ENCODE data around the gene COL5A1.

The COL5A1 gene

GRCh38 chr9:134661791-134662142, 20.2 kb downstream of the COL5A1 start:
- DNase-seq (ENCODE audit: low read depth), result peak; percentile 69
- TF ChIP-seq CTCF (IDR thresholded peaks at IDR 0.05; ENCODE audit: control insufficient read depth, insufficient read depth, low read depth, low read length, missing control alignments), result no peak
- H3K4me3 ChIP-seq (ENCODE audit: control insufficient read depth, low read depth, low read length), result no peak overlapping the region

- peak; percentile 84 for DNase-seq (ENCODE audit: low read depth)
- H3K4me3 ChIP-seq (ENCODE audit: control insufficient read depth, low read depth, low read length), result no peak overlapping the region
- TF ChIP-seq CTCF (IDR thresholded peaks at IDR 0.05; ENCODE audit: control insufficient read depth, insufficient read depth, low read depth, low read length, missing control alignments), result no peak
Measured at GRCh38 chr9:134662143-134662876, 20.7 kb downstream of the COL5A1 start.

GRCh38 chr9:134663084-134663483, 21.5 kb downstream of the COL5A1 start:
- TF ChIP-seq CTCF (IDR thresholded peaks at IDR 0.05; ENCODE audit: control insufficient read depth, insufficient read depth, low read depth, low read length, missing control alignments), result no peak
- DNase-seq (ENCODE audit: low read depth), result no peak
- H3K4me3 ChIP-seq (ENCODE audit: control insufficient read depth, low read depth, low read length), result no peak overlapping the region

- H3K4me3 ChIP-seq (ENCODE audit: control insufficient read depth, low read depth, low read length), result no peak overlapping the region
- peak; percentile 85 for DNase-seq (ENCODE audit: low read depth)
- peak; percentile 62 for TF ChIP-seq CTCF (IDR thresholded peaks at IDR 0.05; ENCODE audit: control insufficient read depth, insufficient read depth, low read depth, low read length, missing control alignments)
Measured at GRCh38 chr9:134663753-134664415, 22.3 kb downstream of the COL5A1 start.

GRCh38 chr9:134664446-134664845, 22.8 kb downstream of the COL5A1 start:
- no peak for DNase-seq (ENCODE audit: low read depth)
- no peak for TF ChIP-seq CTCF (IDR thresholded peaks at IDR 0.05; ENCODE audit: control insufficient read depth, insufficient read depth, low read depth, low read length, missing control alignments)
- H3K4me3 ChIP-seq (ENCODE audit: control insufficient read depth, low read depth, low read length), result no peak overlapping the region

- TF ChIP-seq CTCF (IDR thresholded peaks at IDR 0.05; ENCODE audit: control insufficient read depth, insufficient read depth, low read depth, low read length, missing control alignments), result no peak
- DNase-seq (ENCODE audit: low read depth), result no peak
- no peak overlapping the region for H3K4me3 ChIP-seq (ENCODE audit: control insufficient read depth, low read depth, low read length)
Measured at GRCh38 chr9:134666208-134666607, 24.6 kb downstream of the COL5A1 start.
